LNCaP clone FGC (cell line): ENCODE results near the gene HOXC11.

Experiments used
- DNase-seq: peaks from one replicate; pipeline ENCODE4 v3.0.0-alpha.2; 2011; ENCODE audit warnings: low read depth
- H3K4me3 ChIP-seq: 2 replicates; pipeline ENCODE4 v1.5.1; 2011; ENCODE audit warnings: mild to moderate bottlenecking, low read depth, low read length, control low read depth
- TF ChIP-seq, protein P1 (sequence below): IDR thresholded peaks from 2 replicates; pipeline ENCODE4 v1.5.1; 2012; ENCODE audit warnings: mild to moderate bottlenecking; ENCODE audit not compliant: control insufficient read depth, insufficient read depth; ENCODE audit errors: extremely low read depth

Gene HOXC11

DNA sequence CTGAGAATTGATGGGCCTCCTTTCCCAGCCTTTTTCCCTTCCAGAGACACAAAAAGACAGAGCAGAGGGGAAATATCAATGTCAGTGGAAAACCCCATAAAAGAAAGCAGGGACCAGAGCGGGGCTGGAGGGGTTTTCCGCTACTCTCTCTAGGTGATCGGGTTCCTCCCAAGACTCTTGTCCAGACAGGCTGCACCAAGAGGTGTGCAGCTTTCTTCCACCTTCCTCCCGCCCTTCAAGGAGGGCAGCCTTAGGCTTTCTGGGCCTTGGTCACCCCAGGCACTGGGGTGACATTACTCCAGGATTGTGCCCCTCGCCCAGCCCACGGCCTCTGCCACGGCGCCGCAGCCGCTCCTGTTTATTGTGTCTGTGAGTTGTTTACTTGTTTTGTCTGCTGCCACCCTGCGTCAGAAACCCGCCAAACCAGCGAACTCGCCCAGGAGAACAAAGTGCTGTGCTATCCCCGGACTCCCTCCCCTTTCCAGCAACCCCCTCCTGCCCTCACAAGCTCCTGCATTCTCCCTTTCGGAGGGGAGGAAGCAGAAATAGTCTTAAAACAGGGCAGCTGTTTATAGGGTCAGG lies 48.6 kb downstream of the HOXC11 start:
- H3K4me3 ChIP-seq: peak overlapping the region; percentile 6
- TF ChIP-seq, protein P1, sequence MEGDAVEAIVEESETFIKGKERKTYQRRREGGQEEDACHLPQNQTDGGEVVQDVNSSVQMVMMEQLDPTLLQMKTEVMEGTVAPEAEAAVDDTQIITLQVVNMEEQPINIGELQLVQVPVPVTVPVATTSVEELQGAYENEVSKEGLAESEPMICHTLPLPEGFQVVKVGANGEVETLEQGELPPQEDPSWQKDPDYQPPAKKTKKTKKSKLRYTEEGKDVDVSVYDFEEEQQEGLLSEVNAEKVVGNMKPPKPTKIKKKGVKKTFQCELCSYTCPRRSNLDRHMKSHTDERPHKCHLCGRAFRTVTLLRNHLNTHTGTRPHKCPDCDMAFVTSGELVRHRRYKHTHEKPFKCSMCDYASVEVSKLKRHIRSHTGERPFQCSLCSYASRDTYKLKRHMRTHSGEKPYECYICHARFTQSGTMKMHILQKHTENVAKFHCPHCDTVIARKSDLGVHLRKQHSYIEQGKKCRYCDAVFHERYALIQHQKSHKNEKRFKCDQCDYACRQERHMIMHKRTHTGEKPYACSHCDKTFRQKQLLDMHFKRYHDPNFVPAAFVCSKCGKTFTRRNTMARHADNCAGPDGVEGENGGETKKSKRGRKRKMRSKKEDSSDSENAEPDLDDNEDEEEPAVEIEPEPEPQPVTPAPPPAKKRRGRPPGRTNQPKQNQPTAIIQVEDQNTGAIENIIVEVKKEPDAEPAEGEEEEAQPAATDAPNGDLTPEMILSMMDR: peak; percentile 47
- no peak for DNase-seq

DNA sequence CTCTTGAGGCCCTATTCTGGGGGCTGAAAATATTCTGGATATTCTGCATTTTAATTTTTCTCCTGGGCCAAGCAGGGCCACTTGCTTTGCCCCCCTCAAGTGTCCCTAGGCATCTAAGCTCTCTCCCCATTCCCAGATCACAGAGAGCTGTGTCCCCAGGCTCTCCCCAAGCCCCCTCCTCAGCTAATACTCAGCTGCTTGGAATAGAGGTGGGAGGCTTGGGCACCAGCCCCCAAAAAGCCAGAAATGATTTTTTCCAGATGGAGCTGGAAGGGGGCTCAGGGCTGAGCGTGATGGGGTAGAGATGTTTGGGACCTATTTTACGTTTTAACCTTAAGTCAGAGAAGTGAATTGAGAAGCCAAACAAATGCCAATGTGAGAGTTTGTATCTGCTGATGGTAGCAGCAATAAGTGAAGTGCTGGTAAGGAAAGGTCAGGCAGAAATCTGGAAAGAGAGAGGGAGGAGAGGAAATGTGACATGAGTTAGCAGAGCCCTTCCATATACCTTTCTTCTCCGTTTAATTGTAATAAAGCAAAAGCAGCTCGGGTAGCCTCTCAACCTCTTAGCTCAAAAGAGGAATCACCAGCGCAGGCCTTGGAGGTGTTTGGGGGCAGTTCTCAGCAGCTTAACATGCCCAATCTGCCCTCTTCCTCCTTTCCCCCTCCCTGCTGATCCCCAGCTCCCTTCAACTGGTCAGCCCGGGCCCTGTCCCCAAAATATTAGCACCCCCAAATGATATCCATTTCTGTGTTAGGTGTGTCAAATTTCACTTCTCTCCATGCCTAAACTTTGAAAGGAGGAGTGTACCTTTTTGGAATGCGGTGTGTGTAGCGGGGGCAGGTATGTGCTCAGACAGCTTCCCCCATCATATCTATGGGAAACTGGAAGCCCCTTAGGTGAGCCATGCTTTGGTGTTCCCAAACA lies 50.3 kb downstream of the HOXC11 start:
- TF ChIP-seq, protein P1: no peak
- H3K4me3 ChIP-seq: no peak overlapping the region
- no peak for DNase-seq

DNA sequence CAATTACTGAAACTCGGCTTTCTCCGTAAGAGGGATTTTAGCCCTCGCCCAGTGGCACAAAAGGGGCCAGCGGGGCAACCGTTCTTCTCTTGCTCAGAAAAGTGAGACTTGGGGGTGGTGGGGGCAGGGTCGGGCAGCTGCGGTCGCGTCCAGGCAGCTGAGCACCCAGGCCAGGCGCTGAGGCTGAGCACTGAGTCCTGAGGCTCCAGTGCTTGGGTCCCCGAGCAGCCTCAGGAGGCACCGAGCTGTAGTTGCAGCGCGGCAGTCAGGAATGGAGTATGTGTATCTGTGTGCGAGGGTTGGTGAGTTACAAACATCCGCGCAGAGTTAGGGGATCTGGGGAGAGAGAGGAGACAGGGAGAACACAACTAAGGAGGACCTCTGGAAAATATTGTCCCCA lies 51.2 kb downstream of the HOXC11 start:
- no peak for DNase-seq
- no peak overlapping the region for H3K4me3 ChIP-seq
- TF ChIP-seq, protein P1: no peak

DNA sequence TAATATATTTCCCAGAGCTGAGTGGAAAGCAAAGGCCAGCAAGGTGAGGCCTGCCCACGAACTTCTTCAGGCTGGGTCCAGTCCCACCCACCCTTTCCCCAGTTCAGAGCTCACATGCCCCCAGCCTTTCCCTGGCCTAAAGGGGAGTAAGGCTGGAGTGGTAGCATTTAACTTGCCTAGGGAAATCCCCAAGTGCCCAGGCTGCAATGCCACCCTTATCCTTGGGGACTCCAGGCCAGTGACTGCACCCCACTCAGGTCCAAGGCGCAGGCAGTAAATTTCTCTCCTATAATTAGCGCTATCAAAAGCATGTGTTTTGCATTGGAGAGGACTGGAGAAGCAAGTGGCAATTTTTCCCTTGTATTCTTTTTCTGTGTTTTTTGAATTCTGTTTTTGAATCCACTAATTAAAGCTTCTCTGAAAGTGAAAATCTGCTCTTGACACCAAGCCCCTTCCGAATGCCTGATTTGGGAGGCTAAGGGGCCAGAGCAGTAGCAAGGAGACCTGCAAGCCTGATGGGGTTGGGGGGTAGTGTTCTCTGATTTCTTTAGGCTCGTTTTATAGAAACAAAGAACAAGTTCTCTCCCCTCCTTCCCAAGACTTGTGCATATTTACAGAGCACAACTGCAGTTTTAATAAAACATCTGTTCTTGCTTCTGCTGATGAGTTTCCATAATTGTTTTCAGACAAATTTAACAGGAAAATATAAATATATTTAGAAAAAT lies 51.8 kb downstream of the HOXC11 start:
- no peak for DNase-seq
- TF ChIP-seq, protein P1: no peak
- no peak overlapping the region for H3K4me3 ChIP-seq

DNA sequence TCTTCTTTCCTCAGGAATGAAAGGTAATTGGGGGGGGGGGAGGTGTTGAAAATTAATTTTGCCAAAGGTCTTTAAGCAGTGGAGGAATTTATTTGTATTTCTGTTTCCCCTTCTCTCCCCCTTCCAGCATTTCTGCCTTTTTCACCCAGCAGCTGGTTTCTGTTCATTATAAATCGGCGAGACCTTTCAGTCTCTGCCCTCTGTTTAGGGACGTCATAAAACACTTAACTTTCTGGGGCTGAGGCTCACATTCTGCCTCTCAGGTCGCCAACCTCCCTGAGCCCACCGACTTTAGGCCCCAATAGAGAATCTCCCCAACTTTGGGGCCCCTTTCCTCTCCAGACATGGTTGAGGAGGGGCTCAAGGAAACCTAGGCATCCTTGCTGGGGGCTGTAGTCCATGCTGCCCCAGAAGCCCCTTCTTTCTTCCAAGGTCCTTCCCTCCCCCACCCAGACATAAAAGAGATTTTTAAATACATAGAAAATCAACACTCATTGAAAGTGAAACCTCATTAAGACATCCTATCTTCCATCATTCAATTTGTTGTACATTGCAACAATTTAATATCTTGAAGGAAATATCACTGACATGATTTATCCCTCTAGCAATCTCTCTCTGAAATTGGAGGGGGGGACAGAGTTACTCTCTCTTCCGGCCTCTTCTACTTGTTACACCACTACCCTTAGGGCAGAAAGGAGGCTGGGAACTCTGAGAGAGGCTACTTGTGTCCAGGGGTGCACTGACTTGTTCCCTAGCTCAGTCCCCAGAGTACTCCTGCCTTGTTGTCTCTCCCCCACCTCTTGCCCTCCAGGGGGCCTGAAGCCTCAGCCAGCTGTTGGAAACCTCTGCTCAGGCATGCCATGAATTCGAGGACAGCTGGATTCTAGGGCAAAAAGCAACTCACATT lies 52.8 kb downstream of the HOXC11 start:
- TF ChIP-seq, protein P1: no peak
- no peak overlapping the region for H3K4me3 ChIP-seq
- no peak for DNase-seq

DNA sequence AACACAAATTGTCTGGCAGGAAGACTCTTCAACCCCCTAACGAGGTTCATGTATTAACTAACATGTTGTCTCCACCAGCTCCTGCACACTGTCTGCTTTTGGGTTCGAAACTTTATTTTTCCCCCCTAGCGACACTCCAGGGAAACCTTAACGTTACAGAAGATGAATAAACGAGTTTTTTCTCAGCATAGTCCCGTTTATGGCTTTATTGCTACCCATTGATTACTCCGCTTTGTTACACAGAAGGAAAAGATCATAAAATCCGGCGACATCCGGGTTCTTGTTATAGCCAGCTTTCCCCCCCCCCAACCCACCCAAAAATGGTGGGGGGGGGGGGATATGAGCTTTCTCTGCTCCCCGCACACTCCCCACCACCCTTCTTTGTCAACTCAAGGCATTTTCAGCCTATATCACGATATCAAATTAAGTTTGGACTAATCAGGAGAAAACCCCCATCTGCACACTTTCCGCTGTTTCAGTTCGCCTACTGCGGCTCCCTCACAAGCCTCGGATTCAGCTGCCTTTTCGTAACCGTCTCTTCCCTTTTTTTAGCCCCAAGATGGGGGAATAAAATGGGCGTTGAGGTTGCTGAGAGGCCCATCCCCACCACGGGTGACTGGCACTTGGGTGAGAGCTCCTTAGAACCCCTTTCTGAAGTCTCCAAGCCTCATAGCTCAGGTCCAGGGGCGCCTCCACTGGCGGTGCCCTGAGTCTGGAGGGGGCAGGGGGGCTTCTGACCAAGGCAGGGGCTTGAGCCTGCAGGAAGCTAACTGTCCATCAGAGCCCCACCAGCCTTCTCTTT lies 53.9 kb downstream of the HOXC11 start:
- DNase-seq: no peak
- TF ChIP-seq, protein P1: no peak
- H3K4me3 ChIP-seq: no peak overlapping the region
